Uterus (tissue), 2 donors: ENCODE measurements around the gene PHF14.

Source experiments
- POLR2A ChIP-seq, 2 donors: fragments of 450-650 bp; IDR thresholded peaks; one replicate each; pipeline ENCODE4 v1.6.1; 2016; ENCODE audit warnings: antibody characterized with exemption in 2 of 2, mild to moderate bottlenecking in 1 of 2, moderate library complexity in 1 of 2
- TF ChIP-seq, protein P1 (sequence below), 4 experiments: fragments of 200-600 bp in 2 of 4; fragments of 450-650 bp in 2 of 4; sonication (generic) in 2 of 4; IDR thresholded peaks; one replicate each; pipeline ENCODE4 v1.5.1; 2016 to 2019; ENCODE audit warnings: antibody characterized with exemption in 4 of 4, mild to moderate bottlenecking in 2 of 4, moderate library complexity in 1 of 4

DNA sequence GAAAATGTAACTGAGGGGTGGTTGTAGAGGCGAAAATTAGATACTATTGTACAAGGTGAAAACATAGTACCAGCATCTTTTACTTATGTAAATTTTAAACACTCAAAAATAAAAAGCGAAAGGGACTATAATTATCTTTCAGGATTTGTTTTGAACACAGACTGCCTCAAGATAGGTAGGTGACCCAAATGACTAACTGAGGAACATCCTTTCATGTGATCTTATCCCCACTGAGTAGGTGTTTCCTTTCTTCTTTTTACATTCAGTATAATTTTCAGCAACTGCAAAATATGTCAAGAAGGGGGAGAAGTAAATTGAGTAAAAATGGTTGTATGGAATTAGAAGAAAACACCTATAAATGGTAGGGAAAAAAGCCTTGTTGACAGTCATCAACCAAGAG, 236.7 kb downstream of the PHF14 start:
- no peak for TF ChIP-seq POLR2A (IDR thresholded peaks at IDR 0.05)
- TF ChIP-seq, protein P1, sequence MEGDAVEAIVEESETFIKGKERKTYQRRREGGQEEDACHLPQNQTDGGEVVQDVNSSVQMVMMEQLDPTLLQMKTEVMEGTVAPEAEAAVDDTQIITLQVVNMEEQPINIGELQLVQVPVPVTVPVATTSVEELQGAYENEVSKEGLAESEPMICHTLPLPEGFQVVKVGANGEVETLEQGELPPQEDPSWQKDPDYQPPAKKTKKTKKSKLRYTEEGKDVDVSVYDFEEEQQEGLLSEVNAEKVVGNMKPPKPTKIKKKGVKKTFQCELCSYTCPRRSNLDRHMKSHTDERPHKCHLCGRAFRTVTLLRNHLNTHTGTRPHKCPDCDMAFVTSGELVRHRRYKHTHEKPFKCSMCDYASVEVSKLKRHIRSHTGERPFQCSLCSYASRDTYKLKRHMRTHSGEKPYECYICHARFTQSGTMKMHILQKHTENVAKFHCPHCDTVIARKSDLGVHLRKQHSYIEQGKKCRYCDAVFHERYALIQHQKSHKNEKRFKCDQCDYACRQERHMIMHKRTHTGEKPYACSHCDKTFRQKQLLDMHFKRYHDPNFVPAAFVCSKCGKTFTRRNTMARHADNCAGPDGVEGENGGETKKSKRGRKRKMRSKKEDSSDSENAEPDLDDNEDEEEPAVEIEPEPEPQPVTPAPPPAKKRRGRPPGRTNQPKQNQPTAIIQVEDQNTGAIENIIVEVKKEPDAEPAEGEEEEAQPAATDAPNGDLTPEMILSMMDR (IDR thresholded peaks at IDR 0.05) = no peak
